GM21717 (cell line): ENCODE results near the gene CHD1.

Experiments used
- ATAC-seq: cut with Tn5 transposase; IDR thresholded peaks from one replicate; pipeline ENCODE4 v1.9.1; 2021; ENCODE audit warnings: mild to moderate bottlenecking, moderate library complexity; ENCODE audit not compliant: unreplicated experiment

CHD1 gene

GRCh38 chr5:98905857-98906688 lies 22.7 kb downstream of the CHD1 start:
- no peak for ATAC-seq

GRCh38 chr5:98904780-98905179 lies 24.0 kb downstream of the CHD1 start:
- ATAC-seq = no peak

GRCh38 chr5:98902733-98903132 lies 26.1 kb downstream of the CHD1 start:
- ATAC-seq = no peak

GRCh38 chr5:98899456-98899855 lies 29.4 kb downstream of the CHD1 start:
- ATAC-seq = no peak

GRCh38 chr5:98898743-98899142 lies 30.1 kb downstream of the CHD1 start:
- ATAC-seq = no peak

GRCh38 chr5:98891591-98891990 lies 37.2 kb downstream of the CHD1 start:
- no peak for ATAC-seq

- no peak for ATAC-seq
Observed at GRCh38 chr5:98880598-98880997, 48.2 kb downstream of the CHD1 start.

- no peak for ATAC-seq
Observed at GRCh38 chr5:98880151-98880550, 48.7 kb downstream of the CHD1 start.

- no peak for ATAC-seq
Observed at GRCh38 chr5:98877600-98877999, 51.2 kb downstream of the CHD1 start.

GRCh38 chr5:98872674-98873073 lies 56.1 kb downstream of the CHD1 start:
- no peak for ATAC-seq

GRCh38 chr5:98865690-98866089 lies 63.1 kb downstream of the CHD1 start:
- ATAC-seq = no peak

- ATAC-seq = no peak
Observed at GRCh38 chr5:98847054-98847453, 81.8 kb downstream of the CHD1 start.

- ATAC-seq = no peak
Observed at GRCh38 chr5:98846520-98846919, 82.3 kb downstream of the CHD1 start.

- ATAC-seq = no peak
Observed at GRCh38 chr5:98845878-98846277, 82.9 kb downstream of the CHD1 start.

GRCh38 chr5:98844865-98845264 lies 83.9 kb downstream of the CHD1 start:
- ATAC-seq = no peak

GRCh38 chr5:98843481-98843880 lies 85.3 kb downstream of the CHD1 start:
- no peak for ATAC-seq

GRCh38 chr5:98840946-98841345 lies 87.9 kb downstream of the CHD1 start:
- ATAC-seq = no peak

GRCh38 chr5:98839469-98840383 lies 89.1 kb downstream of the CHD1 start:
- ATAC-seq = no peak

- no peak for ATAC-seq
Observed at GRCh38 chr5:98836175-98836574, 92.6 kb downstream of the CHD1 start.

- no peak for ATAC-seq
Observed at GRCh38 chr5:98827588-98828284, 101.1 kb downstream of the CHD1 start.

GRCh38 chr5:98827161-98827560 lies 101.6 kb downstream of the CHD1 start:
- ATAC-seq = peak; percentile 78
